GM21825 (cell line): ENCODE data around the gene CNTN2.

ENCODE experiments used
- ATAC-seq: cut with Tn5 transposase; IDR thresholded peaks from one replicate; pipeline ENCODE4 v1.9.1; 2021; ENCODE audit warnings: mild to moderate bottlenecking, moderate library complexity; ENCODE audit not compliant: unreplicated experiment

The CNTN2 gene

GRCh38 chr1:205072286-205072685 is 29.3 kb downstream of the CNTN2 start:
- no peak for ATAC-seq

- ATAC-seq: no peak
These were observed 29.9 kb downstream of the CNTN2 start for GRCh38 chr1:205072881-205073280.

- no peak for ATAC-seq
These were observed 30.5 kb downstream of the CNTN2 start for GRCh38 chr1:205073511-205073910.

GRCh38 chr1:205074084-205074483 is 31.1 kb downstream of the CNTN2 start:
- ATAC-seq: no peak

- no peak for ATAC-seq
These were observed 31.5 kb downstream of the CNTN2 start for GRCh38 chr1:205074513-205074912.

- ATAC-seq: no peak
These were observed 32.7 kb downstream of the CNTN2 start for GRCh38 chr1:205075642-205076155.

GRCh38 chr1:205076245-205076761 is 33.3 kb downstream of the CNTN2 start:
- ATAC-seq: no peak

- ATAC-seq: no peak
These were observed 34.3 kb downstream of the CNTN2 start for GRCh38 chr1:205077158-205077933.

GRCh38 chr1:205077934-205078311 is 34.9 kb downstream of the CNTN2 start:
- ATAC-seq: no peak

GRCh38 chr1:205082431-205082830 is 39.4 kb downstream of the CNTN2 start:
- no peak for ATAC-seq

- no peak for ATAC-seq
These were observed 41.3 kb downstream of the CNTN2 start, which contains the start of gene TMEM81 for GRCh38 chr1:205084360-205084759. TMEM81 (minus strand) TSS chr1:205084460; CDS start chr1:205084320, 140 bp downstream.

- no peak for ATAC-seq
These were observed 45.3 kb downstream of the CNTN2 start for GRCh38 chr1:205088341-205088740.

GRCh38 chr1:205091043-205091740 is 48.2 kb downstream of the CNTN2 start:
- ATAC-seq: no peak

GRCh38 chr1:205095422-205095821 is 52.4 kb downstream of the CNTN2 start:
- ATAC-seq: no peak

GRCh38 chr1:205098242-205098641 is 55.2 kb downstream of the CNTN2 start:
- ATAC-seq: no peak

GRCh38 chr1:205102404-205102803 is 59.4 kb downstream of the CNTN2 start:
- no peak for ATAC-seq

GRCh38 chr1:205107327-205107726 is 64.3 kb downstream of the CNTN2 start:
- no peak for ATAC-seq

- ATAC-seq: no peak
These were observed 65.5 kb downstream of the CNTN2 start for GRCh38 chr1:205108464-205108863.

- ATAC-seq: no peak
These were observed 66.3 kb downstream of the CNTN2 start for GRCh38 chr1:205109269-205109668.

- ATAC-seq: no peak
These were observed 66.7 kb downstream of the CNTN2 start for GRCh38 chr1:205109711-205110110.

GRCh38 chr1:205111354-205111753 is 68.3 kb downstream of the CNTN2 start:
- no peak for ATAC-seq

- ATAC-seq: no peak
These were observed 75.7 kb downstream of the CNTN2 start for GRCh38 chr1:205118752-205119151.
